GM15510 (cell line): Measurements from ENCODE around the gene NUP54.

Experiments
- POLR2A ChIP-seq: IDR thresholded peaks from 3 replicates; pipeline ENCODE4 v1.6.1; 2011; ENCODE audit warnings: borderline replicate concordance; ENCODE audit not compliant: insufficient read length; ENCODE audit errors: extremely low read depth

The NUP54 gene

DNA sequence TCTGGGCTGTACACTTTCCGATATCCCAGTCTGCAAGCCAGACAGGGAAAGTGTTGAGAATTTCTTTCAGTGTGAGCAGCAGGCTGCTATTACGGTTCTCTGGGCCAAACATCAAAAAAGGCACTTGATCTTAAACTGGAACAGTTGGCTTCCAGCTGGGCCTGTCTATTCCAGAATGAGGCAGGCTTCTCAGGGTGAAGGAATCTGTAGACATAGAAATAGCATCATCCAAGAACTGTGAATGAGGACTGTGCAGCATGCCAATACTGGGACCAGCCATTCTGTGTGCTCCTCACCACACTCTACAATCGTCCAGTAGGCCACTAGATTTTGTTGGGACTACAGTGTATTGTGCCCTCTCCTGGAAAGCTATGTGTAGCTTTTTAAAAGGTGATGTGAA, 42.5 kb downstream of the NUP54 start:
- no peak for TF ChIP-seq POLR2A

- no peak for TF ChIP-seq POLR2A
These were observed 52.1 kb downstream of the NUP54 start for GRCh38 chr4:76096076-76096475.

GRCh38 chr4:76095568-76095967, 52.6 kb downstream of the NUP54 start:
- TF ChIP-seq POLR2A = no peak

GRCh38 chr4:76091052-76091451, 57.1 kb downstream of the NUP54 start:
- TF ChIP-seq POLR2A = no peak

DNA sequence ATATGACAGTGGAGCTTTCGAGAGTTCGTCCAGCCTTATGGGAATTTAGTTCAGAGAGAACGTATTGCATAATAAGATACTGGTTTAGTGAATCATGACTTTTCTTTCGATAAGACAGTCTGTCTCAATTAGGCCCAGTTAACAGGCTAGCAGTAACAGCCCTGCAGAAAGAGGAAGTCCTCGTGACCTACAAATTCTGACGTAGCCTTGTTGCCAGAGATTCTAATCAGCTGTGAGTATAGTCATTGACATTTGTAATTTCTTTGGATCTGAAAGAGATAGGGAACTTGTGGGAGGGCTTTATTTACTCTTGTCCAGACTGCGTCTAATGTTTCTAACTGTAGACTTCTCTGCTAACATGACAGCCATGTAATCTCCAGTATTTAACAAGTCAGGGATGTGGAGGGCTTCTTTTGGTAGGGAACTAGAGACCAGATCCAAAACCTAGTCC, 57.9 kb downstream of the NUP54 start:
- TF ChIP-seq POLR2A = no peak

DNA sequence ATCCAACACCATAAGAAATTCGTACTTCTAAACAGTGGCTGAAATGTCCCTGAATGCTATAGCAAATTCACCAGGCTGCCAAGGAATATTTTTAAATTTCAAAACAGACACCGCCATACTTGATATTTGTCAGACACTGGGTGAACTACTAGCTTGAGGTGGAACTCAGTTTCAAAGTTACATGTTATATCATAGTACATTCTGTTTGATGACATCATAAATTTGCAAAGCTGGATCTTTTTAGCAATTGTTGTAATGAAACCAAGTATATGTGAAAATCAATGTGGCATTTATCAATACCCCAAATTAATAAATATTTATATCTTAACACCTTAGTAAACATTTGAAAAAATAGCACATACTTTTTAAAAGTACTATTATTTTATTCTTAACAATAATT, 59.5 kb downstream of the NUP54 start:
- no peak for TF ChIP-seq POLR2A

DNA sequence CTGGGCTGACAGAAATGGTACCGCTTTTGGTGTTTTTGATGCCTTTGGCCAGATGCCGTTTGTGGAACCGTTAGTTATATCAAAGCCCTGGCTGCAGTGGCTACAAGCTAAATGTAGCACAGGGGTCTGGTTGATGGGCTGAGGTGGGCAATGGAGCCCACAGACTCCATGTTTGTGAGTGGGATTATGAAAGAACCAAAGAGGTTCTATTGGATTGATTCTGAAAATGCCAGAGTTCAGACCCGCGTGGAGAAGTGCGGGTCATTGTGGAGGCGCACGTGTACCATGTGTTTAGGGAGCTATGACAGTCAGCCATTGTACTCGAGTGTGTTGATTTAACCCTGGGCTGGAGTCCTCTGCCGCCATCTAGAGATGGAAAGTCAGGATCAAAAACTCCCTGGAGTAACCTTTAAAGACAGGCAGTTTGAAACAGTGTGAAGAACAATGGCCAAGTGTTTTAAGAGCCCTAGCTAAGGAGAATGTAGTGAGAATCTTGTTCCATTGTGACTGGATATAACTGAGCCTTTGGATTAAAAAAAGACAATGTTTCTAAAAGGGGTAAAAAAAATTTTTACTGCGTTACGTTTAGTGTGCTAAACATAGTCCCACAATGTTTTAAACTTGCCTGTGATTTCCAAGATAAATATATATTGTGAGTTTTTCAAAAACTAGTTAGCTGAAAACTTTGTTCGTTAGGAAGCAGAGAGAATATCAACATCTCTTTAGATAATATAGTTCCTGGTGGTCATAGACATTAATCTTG, 61.0 kb downstream of the NUP54 start:
- no peak for TF ChIP-seq POLR2A

DNA sequence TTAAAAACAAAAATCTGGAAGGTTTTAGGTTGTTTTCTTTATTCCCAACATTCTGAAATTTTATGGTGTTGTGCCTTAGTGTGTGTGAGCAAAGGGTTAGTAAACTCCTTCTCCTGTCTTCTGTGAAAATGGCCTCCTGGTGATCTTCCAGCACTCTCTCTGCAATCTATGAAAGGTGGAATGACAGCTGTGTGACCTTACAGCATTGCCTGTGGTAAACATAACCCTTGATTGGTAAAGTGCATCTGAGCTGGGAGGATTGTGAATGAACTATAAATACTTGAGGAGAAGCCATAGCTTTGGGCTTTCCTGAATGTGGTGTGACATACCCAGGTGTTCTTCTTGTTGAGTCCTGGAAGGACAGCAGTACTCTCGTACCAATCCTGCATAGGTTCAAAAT, 63.7 kb downstream of the NUP54 start:
- no peak for TF ChIP-seq POLR2A

GRCh38 chr4:76083386-76083988, 64.7 kb downstream of the NUP54 start:
- no peak for TF ChIP-seq POLR2A

- no peak for TF ChIP-seq POLR2A
These were observed 70.1 kb downstream of the NUP54 start for GRCh38 chr4:76078033-76078613.

DNA sequence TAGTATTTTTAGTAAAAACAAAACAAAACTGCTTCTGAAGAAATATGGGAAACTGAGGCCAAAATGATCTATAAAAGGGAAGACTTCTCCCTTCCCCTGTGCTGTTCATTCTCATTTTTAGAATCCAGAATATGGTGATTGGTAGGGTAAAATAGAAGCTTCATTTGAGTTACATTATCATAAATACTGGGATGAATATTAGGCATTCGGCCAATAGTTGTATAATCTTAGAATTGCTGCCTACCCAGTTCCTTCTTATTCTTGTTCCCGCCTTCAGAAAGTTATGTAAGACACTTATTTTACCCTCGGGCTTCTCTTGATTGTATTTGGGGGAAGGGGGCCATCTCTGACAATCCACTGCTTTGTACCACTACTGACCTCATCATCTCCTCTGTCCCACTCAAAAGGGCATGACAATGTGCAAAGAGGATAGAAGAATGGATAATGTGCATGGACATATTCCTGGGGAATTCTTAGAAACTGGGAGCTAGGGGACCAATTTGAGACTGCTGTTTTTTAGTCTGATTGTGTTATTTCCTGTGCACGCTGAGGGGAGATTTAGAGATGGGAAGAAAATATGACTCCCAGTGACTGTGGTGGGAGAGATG, 73.1 kb downstream of the NUP54 start:
- no peak for TF ChIP-seq POLR2A

DNA sequence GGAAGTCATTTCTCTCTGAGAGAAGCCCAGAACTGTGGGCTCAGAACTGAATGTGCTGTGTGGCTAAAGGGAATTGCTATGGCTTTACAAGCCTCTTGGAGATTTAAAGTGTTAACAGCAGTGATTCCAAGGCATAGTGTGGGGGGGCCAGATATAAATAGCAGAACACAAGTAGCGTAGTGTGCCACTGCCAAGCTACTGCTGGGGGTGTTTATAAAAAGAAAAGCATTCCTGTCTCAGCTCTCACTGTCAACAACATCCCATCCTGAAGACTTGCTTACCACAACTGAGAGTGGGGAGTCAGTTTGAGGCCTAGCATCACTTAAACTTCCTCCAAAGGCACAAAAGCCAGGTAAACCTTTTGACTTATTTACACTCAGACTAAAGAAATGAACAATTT, 73.7 kb downstream of the NUP54 start, which contains the start of gene ART3:
TSS of gene ART3 (plus strand) at position 242 of the 400 bp plus-strand sequence. CDS start 1,181 bp downstream, outside the sequence.
- no peak for TF ChIP-seq POLR2A

- no peak for TF ChIP-seq POLR2A
These were observed 75.4 kb downstream of the NUP54 start for GRCh38 chr4:76072760-76073159.

- TF ChIP-seq POLR2A = no peak
These were observed 80.4 kb downstream of the NUP54 start for GRCh38 chr4:76067652-76068286.

- TF ChIP-seq POLR2A = no peak
These were observed 81.7 kb downstream of the NUP54 start for GRCh38 chr4:76066546-76066945.
